ENCODE results near the gene ZFHX3.

DNA sequence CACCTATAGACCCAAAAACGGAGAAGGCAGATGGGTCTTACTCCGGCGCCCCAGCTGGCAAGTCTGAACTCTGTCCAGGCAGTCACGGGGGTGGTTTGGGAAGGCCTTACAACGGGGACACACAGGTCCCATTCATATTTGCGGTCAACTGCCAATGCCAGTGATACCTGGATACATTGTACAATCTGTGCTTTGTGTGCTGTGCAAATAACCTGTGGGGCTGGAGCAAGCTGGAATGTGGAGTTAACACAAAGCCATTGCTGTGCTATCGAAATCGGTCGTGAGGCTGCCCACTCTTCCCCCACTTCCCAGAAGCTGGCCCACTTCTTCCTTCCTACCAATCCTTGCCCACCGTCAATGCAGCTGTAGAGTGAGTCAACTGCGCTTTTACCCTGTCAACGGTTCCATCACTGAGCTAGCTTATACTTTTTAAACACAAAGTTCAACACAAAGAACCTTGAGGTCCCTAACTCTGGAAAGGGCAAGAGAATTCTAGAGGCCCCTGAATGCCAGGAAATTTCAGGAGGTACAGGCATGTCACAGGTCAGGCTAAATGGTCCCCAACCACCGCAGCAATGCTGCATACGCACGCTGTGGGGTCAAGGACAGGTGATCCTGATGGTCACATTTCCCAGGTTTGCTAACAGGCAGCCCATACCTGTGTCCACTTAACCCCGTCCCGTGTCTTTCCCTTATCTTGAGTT, 122.8 kb downstream of the ZFHX3 start:
- TF ChIP-seq, protein P1, sequence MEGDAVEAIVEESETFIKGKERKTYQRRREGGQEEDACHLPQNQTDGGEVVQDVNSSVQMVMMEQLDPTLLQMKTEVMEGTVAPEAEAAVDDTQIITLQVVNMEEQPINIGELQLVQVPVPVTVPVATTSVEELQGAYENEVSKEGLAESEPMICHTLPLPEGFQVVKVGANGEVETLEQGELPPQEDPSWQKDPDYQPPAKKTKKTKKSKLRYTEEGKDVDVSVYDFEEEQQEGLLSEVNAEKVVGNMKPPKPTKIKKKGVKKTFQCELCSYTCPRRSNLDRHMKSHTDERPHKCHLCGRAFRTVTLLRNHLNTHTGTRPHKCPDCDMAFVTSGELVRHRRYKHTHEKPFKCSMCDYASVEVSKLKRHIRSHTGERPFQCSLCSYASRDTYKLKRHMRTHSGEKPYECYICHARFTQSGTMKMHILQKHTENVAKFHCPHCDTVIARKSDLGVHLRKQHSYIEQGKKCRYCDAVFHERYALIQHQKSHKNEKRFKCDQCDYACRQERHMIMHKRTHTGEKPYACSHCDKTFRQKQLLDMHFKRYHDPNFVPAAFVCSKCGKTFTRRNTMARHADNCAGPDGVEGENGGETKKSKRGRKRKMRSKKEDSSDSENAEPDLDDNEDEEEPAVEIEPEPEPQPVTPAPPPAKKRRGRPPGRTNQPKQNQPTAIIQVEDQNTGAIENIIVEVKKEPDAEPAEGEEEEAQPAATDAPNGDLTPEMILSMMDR (optimal IDR thresholded peaks at IDR 0.05 in 1 of 3, IDR thresholded peaks at IDR 0.05 in 1 of 3, conservative IDR thresholded peaks at IDR 0.05 in 1 of 3; ENCODE audit: extremely low read depth in 1 of 3, insufficient read depth in 2 of 3, low read length in 3 of 3) = no peak
- no peak for TF ChIP-seq EZH2 (IDR thresholded peaks at IDR 0.05; ENCODE audit: low read length)
